Activated CD4-positive, alpha-beta T cell treated with anti-CD3 and anti-CD28 coated beads for 24 hours (primary cell): ENCODE measurements around the gene TNXB.
"Not testable (repeated sequence)": the region's sequence is repeated elsewhere in the genome, so short reads cannot be mapped to it uniquely, and the experiment has no call there.

ENCODE experiments used
- DNase-seq, 2 donors: peaks; one replicate each; pipeline ENCODE4 v3.0.0-alpha.2; 2020; ENCODE audit warnings: low read depth in 2 of 2

The TNXB gene

DNA sequence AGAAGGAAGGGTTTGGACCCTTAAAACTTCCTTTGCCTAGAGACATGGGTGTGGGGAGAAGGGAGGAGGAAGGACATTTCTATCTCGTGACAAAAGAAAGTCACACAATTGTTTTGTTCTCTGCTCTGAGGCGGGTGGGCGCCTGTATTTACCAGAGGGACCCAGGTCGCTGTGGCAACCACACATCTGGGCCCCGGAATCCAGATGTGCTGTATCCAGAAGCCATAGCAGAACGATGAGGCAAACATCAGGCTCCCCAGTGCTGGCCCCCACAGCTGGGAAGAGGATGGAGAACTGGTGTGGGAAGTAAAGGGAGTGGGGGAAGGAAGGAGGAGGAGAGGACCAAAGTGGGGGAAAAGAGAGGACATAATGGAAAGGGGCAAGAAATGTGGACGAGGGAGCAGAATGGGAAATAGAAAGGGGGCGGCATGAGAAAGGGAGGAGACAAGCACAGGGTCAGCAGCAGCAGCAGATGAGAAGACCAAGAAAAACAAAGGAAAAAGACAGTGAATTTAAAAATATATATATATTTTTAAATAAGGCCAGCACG lies 3.4 kb upstream of the TNXB start:
- no peak for DNase-seq

DNA sequence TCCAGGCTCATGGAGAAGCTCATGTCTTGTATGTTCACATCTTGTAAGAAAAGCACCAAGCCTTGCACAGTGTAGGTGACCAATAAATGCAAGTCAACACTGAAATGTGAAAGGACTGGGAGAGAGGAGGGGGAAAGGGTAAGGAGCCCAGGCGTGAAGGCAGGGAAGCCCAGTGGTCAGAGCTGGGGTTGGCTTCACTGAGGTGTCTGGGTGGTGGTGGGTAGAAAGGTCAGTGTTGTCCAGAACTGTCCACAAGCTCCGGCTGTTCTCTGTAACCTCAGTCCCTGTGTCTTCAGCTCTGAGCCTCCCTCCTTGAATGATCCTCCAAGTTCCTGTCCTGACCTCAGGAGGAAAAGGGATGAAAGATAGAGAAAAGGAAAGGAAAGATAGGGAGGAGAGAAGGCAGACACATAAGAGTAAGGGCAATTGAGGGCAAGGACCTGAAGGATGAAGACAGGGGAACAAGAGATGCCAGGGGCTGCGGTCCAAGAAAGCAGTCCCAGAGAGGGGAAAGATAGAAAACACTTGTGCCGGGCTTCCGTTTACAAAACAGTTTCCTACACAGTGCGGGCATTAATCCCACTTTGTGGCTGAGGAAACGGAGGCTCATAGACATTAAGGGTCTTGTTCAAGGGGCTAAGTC lies 2.4 kb upstream of the TNXB start:
- no peak for DNase-seq

DNA sequence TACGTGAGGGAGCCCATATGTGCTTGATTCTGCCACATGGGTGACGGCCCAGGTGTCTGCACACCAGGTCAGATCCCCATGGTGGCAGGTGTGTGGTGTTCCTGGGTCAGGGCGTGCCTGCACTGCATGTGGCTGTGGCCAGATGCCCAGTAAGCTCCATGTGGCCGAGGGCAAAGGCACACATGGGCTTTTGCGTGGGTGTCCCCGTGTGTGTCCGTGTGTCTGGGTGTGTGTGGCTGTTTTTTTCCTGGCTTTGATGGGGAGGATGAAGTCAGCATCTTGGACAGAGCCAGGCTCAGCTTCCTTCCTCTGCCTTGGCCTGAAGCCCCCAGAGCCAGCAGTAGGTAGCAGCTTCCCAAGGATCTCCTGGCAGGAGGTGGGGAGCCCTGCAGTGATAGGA lies 1.5 kb upstream of the TNXB start:
- DNase-seq: no peak

DNA sequence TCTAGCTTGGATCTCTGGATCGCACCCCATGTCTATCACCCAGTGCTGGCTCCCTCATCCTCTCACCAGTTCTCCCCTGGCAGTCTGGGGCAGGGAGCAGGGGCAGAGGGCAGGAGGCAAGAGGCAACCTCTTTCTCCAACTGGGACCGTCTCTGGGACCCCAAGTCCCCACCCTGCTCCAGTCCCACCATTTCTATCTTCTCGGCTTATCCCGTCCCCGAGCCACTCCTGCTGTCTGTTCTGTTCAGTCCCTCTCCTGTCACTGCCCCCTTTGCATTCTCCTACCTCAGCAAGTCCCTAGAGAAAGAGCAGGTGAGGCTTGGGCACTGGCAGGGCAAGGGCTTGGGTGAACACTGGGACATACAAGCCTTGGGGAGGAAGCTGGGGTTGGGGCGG lies 625 bp upstream of the TNXB start:
- no peak for DNase-seq

DNA sequence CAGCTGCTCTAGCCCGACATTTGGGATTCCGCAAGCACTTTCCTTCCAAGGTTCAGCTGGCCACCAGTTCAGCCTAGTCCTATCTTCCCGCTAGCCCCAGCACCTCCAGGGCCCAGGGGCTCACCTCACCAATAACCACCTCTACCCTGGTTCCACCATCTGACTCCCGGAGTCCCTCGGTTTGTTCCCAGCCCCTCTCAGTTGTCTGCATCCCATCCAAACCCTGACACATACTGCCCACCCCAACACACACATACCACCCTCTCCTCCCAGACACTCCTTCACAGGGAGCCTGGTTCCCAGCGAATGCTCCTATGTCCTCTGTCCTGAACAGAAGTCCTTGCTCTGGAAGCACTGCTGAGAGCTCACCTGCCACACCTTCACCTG lies 418 bp downstream of the TNXB start:
- no peak for DNase-seq

DNA sequence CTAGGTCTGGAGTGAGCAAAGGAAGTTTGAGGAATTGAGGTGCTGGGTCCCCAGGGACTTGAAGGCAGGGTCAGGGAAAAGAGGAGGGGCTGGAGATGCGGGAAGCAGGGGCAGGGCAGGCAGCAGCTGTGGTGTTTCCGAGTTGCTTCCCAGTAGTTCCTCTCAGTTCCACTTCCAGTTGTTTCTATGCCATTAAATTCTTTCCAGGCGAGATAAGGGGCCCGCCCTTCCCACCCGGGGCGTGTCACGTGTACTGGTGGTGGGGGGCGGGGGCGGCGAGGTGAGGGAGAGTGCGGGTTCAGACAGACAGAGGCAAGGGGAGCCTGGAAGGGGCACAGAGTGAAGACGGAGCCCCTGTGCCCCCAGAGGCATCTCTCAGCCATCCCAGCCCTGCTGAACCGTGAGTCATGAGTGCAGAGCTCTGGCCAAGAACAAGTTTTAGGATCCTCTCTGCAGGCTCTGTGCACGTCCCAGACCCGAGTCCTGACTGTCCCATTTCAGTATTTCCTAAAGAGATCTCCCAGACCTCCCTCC lies 977 bp downstream of the TNXB start:
- DNase-seq: no peak

DNA sequence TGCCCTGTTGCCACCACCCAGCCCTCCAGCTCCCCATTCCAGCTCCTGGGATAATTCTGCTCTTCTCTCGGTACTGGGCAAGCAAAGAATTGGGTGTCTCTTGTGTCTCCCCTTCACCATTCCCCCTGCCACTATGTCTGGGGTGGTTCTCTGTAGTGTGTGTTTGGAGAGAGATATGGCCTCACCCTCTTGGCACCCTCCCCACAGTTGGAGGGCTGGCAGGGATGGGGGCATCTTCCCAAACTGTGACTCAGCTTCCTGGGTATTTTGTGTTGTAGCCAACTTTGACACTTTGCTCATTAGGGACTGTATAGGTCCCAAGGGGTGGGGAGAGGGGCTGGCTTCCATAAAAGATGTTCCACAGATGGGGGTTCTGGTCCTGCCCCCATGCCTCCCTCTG lies 1.7 kb downstream of the TNXB start:
- no peak for DNase-seq

DNA sequence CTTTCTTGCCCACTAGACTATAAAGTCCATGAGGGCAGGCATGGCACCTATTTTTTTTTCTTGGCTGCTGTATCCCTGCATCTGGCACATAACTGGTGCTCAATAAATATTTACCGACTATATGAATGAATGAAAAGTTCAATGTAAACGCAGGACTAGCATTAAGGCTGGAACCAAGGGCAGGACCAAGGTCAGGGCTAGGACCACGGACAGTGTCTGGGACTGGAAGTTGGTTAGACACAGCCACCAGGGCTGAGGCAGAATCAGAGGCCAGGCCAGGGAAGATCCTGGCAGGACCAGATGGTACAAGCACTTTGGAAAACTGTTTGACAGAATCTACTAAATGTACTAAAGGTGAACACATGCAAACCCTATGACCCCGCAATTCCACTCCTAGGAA lies 3.7 kb downstream of the TNXB start:
- DNase-seq: no peak

DNA sequence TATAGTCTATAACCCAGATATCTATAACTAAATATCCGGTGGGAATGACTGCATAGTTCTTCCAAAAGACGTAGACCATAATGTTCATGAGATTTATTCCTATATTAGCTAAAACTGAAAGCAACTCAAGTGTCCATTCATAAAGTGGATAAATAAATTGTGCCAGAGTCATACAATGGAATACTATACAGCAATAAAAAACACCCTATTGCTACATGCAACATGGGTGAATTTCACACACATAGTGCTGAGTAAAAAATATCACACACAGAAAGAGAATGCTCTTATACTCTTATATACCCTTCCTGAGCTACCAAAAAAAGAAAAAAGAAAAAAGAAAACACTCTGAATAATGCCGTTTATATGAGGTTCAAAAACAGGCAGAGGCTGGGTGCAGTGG lies 6.9 kb downstream of the TNXB start:
- no peak for DNase-seq

DNA sequence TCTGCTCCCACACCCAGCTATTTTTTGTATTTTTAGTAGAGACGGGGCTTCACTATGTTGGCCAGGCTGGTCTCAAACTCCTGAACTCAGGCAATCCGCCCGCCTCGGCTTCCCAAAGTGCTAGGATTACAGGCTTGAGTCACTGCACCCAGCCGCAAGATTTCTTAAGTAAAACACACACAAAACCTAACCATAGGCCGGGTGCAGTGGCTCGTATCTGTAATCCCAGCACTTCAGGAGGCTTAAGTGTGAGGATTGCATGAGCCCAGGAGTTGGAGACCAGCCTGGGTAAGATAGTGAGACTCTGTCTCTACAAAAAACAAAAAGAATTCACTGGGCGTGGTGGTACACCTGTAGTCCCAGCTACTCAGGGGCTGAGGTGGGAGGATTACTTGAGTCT lies 8.9 kb downstream of the TNXB start:
- DNase-seq: not testable (repeated sequence)

DNA sequence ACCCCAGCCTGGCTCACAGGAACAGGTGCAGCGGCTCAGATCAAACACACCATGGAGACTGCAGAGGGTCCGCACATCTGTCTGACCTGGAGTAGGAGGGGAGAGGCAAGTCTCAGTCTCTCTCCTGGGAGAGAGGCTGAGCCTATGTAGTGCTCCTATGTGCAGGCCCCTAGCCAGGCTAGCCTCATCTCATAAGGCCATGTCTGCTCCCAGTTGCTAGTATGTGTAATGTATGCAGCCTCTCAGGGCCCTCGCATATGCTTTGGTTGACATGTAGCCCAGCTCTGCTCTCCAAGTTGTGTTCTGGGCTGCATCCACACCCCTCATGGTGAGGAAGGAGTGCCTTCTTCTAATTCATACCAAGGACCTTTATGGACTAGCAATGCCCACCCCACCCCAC lies 11.8 kb downstream of the TNXB start:
- no peak for DNase-seq

DNA sequence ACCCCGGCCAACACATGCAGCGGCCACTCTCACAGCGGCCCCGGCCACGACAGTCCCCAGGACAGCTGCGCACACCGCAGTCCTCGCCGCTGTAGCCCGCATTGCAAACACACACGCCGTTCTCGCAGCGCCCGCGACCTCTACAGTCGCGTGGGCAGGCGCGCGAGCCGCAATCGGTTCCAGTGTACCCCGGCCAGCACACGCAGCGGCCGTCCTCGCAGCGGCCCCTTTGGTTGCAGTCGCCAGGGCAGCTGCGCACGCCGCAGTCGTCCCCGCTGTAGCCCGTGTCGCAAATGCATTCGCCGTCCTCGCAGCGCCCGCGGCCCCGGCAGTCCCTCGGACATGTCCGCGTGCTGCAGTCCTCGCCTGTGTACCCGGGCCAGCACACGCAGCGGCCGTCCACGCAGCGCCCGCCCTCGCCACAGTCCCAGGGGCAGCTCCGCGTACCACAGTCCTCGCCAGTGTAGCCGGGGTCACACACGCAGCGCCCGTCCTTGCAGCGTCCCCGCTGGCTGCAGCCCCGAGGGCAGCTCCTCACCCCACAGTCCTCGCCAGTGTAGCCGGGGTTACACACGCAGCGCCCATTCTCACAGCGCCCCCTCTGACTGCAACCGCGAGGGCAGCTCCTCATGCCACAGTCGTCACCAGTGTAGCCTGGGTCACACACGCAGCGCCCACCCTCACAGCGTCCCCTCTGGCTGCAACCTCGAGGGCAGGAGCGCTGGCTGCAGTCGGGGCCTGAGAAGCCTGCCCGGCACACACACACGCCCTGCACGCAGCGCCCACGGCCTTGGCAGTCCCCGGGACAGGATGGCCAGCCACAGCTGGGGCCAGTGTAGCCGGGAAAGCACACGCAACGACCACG lies 12.5 kb downstream of the TNXB start:
- no peak for DNase-seq

DNA sequence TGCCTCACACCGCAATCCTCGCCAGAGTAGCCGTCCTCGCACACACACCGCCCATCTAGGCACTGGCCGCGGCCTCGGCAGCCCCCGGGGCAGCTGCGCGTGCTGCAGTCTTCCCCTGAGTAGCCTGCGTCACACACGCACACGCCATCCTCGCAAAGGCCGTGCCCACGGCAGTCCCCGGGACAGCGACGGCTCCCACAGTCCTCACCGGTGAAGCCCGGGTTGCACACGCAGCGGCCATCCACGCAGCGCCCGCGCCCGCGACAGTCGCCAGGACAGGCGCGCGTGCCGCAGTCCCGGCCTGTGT lies 13.1 kb downstream of the TNXB start:
- DNase-seq: no peak

DNA sequence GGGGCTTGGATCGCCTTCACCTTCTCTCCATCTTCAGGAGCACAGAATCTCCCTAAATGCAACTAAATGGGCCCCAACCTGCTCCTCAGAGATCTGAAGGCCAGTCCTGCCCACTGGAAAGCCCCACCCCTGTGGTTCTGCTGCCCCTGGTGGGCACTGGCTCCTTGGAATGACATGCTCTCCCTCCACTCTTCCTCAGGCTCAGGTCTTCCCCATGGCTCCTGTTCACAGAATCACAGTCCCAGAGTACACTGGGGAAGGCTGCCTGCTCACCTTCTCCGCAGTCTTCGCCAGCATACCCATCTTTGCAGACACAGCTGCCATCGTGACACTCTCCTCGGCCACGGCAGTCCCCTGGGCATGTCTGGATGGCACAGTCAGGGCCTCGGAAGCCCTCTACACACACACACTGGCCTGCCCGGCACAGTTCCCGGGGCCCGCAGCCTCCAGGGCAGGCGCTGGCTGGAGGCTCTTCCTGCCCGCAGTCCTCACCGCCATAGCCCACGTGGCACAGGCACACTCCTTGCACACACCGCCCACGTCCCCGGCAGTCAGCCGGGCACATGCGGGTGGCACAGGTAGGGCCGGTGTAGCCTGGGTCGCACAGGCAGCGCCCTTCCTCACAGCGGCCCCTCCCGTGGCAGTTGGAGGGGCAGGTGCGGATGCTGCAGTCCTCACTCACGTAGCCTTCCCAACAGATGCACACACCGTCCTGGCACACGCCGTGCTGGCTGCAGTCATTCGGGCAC lies 13.6 kb downstream of the TNXB start:
- DNase-seq: no peak

DNA sequence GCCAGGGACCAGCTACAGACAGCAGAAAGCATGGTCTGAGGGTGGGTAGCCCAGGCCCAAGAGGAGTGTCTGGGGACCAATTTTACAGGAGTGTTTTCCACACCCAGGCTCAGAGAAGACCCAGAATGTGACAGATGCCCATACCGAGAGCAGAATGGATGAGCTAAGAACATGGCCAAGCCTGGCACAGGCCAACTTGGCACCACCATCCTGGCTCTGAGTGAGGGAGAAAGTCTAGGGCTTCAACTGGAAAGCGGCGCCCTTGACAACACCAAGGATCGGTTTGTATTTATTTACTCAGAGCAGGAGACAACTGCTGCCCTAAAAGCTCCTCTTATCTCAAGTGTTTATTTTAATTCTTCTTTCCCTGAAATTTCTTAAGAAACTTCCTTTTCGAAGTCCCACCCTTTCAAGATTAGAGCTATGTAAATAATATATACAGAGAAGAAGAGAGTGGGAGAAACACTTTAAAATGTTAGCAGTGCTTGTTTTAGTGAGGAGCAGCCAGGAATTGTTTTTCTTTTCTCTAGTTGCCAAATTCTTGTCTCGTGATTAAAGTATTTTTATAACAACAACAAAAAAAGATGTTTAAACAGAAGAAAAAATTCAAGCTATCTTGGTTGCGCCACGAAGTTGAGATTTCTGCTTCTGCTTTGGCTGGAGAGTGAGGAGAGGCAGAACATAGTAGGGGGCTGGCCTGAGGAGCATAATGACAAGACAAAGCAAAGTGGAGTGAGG lies 16.2 kb downstream of the TNXB start:
- DNase-seq: no peak

DNA sequence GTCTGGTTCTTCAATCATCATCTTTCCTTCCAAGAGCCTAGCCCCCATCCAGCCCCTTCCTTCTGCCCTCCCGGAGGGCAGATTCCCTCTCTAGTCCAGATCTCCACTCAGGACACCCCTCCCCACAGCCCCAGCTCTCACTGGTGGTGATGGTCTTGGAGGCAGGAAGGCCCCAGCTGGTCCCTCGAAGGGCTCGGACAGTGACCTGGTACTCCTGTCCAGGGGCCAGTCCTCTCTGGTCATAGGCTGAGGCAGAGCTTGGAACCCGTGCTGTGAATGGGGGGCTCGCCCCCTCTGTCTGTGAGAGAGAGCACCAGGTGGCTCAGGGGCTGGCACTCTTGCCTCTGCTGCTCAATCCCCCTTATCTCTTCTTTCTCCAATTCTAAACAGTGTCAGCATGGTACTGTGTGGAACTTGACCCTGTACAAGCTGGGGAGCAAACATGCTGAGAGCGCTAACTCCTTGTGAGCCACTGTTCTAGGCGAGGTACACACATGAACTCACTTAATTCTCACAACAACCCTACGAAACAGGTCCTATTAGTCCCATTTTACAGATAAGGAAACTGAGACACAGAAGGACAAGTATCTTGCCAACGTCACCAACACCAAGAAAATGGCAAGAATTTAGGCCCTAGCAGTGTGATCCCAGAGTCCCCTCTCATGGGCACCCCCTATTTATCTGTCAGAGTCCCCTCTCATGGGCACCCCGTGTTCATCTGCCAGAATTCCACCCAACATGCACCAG lies 19.9 kb downstream of the TNXB start:
- DNase-seq: no peak

DNA sequence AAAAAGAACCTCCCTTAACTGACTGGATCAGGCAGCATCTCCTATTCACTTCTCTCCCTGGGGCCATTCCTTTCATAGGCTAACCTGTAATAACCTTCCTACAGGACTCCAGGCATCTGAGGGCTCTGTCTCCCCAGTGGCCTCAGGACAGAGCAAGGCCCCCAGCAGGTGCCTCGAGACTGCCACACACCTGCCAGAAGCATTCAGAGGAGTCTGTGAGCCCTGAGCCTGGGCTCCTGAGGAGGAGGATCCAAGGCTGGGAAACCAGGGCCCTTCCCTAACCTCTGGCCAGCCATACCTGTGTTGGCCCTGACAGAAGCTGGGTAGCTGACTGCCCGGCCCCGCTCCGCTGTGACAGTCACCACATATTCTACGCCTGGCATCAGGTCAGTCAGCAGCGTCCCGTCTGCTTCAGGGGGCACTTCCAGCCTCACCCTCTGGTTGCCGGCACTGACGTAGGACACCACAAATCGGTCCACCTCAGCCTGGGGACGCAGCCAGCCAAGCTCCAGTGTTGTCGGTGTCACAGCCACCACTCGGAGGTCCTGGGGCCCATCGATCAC lies 20.6 kb downstream of the TNXB start:
- no peak for DNase-seq

DNA sequence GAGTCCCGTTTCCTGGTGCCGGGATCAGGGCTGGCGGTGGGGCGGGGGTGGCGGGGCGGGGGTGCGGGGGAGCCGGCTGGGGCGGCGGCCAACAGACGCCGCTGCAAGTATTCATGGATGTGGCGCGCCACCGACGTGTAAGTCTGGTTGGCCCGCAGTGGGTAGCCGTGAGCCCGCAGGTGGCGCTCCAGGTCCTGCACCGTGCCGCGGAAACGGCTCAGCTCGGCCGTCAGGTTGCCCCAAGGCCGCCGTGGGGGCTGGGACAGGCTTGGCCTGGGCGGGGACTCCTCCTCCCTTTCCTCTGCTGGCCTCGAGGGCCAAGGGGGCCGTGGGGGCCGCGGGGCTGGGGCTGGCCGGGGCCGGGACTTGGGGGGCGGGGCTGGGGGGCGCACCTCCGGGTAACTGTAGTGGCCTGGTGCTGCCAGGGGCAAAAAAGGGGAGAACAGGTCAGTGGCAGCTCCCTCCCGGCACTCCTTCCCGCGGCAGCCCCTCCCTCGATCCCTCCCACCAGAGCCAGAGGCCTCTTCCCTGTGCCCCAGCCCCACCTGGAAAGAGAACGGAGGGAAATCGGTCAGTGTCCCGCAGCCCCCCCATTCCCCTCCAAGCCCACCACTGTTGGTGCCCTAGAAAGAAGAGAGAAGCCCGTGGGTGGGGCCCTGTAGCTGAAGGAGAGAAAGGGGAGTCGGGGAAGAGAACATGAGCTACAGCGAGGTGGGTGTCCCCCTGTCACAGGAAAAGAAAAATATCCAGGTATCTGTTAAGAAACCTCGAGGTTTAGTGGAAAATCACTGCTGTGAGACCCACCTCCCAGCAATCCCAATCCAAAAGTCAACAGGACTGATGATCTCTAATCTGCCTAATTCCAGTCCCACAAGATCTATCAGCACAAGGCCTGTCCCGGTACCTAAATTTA lies 21.3 kb downstream of the TNXB start:
- peak; percentile 37 to 69 for DNase-seq
